ENCODE measurements around the gene ZNF750.

ZNF750 gene

GRCh38 chr17:82826956-82827355 is 12.9 kb downstream of the ZNF750 start:
- no peak for TF ChIP-seq CREB1 (IDR thresholded peaks at IDR 0.05; ENCODE audit: low read depth)
- TF ChIP-seq CEBPB (IDR thresholded peaks at IDR 0.05) = no peak
- no peak for TF ChIP-seq NFIC (IDR thresholded peaks at IDR 0.05)

DNA sequence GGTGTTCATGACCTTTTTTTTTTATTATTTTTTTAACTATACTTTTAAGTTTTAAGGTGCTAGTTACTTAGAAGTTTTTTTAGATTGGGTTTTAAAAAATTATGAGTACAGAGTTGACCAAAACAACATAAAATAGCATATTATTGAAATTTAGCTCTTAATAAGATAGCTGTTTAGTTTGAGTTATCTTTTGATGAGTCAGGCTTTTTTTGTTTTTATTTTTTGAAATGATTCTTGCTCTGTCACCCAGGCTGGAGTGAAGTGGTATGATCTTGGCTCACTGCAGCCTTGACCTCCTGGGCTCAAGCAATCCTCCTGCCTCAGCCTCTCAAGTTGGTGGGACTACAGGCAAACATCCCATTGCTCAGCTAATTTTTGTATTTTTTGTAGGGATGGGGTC is 13.6 kb downstream of the ZNF750 start:
- no peak for TF ChIP-seq REST (IDR thresholded peaks at IDR 0.05; ENCODE audit: low read depth)
- TF ChIP-seq CEBPB (IDR thresholded peaks at IDR 0.05) = no peak
- no peak for TF ChIP-seq YY1 (IDR thresholded peaks at IDR 0.05; ENCODE audit: low read depth)
- TF ChIP-seq CREB1 (IDR thresholded peaks at IDR 0.05; ENCODE audit: low read depth) = no peak
- TF ChIP-seq EP300 (IDR thresholded peaks at IDR 0.05; ENCODE audit: borderline replicate concordance) = no peak
- TF ChIP-seq TAF1 (IDR thresholded peaks at IDR 0.05; ENCODE audit: low read depth) = no peak
- TF ChIP-seq FOXM1 (IDR thresholded peaks at IDR 0.05; ENCODE audit: borderline replicate concordance, low read depth) = no peak
- TF ChIP-seq ZBTB7A (IDR thresholded peaks at IDR 0.05; ENCODE audit: low read depth) = no peak
- TF ChIP-seq TCF12 (IDR thresholded peaks at IDR 0.05; ENCODE audit: low read depth) = no peak
- TF ChIP-seq TEAD4 (IDR thresholded peaks at IDR 0.05) = no peak
- TF ChIP-seq USF1 (IDR thresholded peaks at IDR 0.05) = no peak
- TF ChIP-seq EGR1 (IDR thresholded peaks at IDR 0.05) = no peak
- no peak for TF ChIP-seq MAX (IDR thresholded peaks at IDR 0.05)
- TF ChIP-seq NFIC (IDR thresholded peaks at IDR 0.05) = no peak
- TF ChIP-seq RAD21 (IDR thresholded peaks at IDR 0.05; ENCODE audit: low read depth) = no peak

- TF ChIP-seq YY1 (IDR thresholded peaks at IDR 0.05; ENCODE audit: low read depth) (no peak), ZBTB7A (IDR thresholded peaks at IDR 0.05; ENCODE audit: low read depth) (no peak), NFIC (IDR thresholded peaks at IDR 0.05) (no peak), TAF1 (IDR thresholded peaks at IDR 0.05; ENCODE audit: low read depth) (no peak), USF1 (IDR thresholded peaks at IDR 0.05) (no peak), EP300 (IDR thresholded peaks at IDR 0.05; ENCODE audit: borderline replicate concordance) (no peak), CREB1 (IDR thresholded peaks at IDR 0.05; ENCODE audit: low read depth) (no peak), FOXM1 (IDR thresholded peaks at IDR 0.05; ENCODE audit: borderline replicate concordance, low read depth) (no peak), TEAD4 (IDR thresholded peaks at IDR 0.05) (no peak)
These were observed 14.2 kb downstream of the ZNF750 start for GRCh38 chr17:82825540-82826124.

DNA sequence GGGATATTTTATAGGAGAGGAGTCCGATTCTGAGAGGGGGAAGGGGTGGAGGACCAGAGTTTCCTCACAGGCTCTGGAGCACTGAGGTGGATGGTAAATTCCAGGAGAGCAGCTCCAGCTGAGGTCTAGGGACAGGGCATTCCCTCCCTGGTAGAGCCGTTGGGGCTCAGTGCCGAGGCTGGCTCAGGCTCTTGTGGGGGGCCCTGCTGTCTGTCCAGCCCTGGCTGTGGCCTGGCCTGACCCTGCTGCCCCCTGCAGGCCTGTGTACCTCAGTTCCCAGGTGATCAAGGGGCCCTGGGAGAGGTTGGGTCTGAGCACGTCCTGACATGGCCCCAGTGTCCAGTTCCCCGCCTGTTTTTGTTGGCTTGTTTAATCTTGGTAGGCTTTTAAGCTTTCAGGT is 16.8 kb downstream of the ZNF750 start:
- TF ChIP-seq EP300 (IDR thresholded peaks at IDR 0.05; ENCODE audit: borderline replicate concordance) (no peak), TCF12 (IDR thresholded peaks at IDR 0.05; ENCODE audit: low read depth) (no peak), TEAD4 (IDR thresholded peaks at IDR 0.05) (no peak), EGR1 (IDR thresholded peaks at IDR 0.05) (no peak), CEBPB (IDR thresholded peaks at IDR 0.05) (no peak), FOXM1 (IDR thresholded peaks at IDR 0.05; ENCODE audit: borderline replicate concordance, low read depth) (no peak), ZBTB7A (IDR thresholded peaks at IDR 0.05; ENCODE audit: low read depth) (no peak), YY1 (IDR thresholded peaks at IDR 0.05; ENCODE audit: low read depth) (no peak), TAF1 (IDR thresholded peaks at IDR 0.05; ENCODE audit: low read depth) (no peak)

DNA sequence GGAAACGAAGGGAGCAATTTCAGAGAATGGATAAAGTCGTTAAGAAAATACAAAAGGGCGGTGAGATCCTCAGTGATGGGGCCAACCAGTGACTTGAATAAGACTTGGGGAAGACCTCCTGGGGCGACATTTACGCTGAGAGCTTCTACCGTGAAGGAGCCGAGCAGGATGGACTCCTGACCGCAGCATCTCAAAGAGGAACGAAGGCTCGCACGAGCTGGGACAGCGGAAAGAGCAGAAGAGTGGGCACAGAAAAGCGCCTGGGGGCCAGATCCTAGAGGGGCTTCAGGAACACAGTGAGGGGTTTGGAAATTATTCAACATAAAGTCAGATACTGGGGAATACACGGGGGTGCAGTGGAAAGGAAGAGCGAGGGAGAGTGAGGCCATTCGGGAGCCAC is 17.5 kb downstream of the ZNF750 start:
- TF ChIP-seq TEAD4 (IDR thresholded peaks at IDR 0.05) (no peak), ZBTB7A (IDR thresholded peaks at IDR 0.05; ENCODE audit: low read depth) (no peak), EGR1 (IDR thresholded peaks at IDR 0.05) (no peak), CREB1 (IDR thresholded peaks at IDR 0.05; ENCODE audit: low read depth) (no peak), USF1 (IDR thresholded peaks at IDR 0.05) (no peak), MAX (IDR thresholded peaks at IDR 0.05) (no peak), REST (IDR thresholded peaks at IDR 0.05; ENCODE audit: low read depth) (no peak), CEBPB (IDR thresholded peaks at IDR 0.05) (no peak), TAF1 (IDR thresholded peaks at IDR 0.05; ENCODE audit: low read depth) (no peak), NFIC (IDR thresholded peaks at IDR 0.05) (no peak), EP300 (IDR thresholded peaks at IDR 0.05; ENCODE audit: borderline replicate concordance) (no peak), TCF12 (IDR thresholded peaks at IDR 0.05; ENCODE audit: low read depth) (no peak), FOXM1 (IDR thresholded peaks at IDR 0.05; ENCODE audit: borderline replicate concordance, low read depth) (no peak), YY1 (IDR thresholded peaks at IDR 0.05; ENCODE audit: low read depth) (no peak), RAD21 (IDR thresholded peaks at IDR 0.05; ENCODE audit: low read depth) (no peak)
